Body of pancreas (tissue), 4 donors: ENCODE data around the gene MYH15. TPM values are rescaled to one million over a fixed set of nuclear protein-coding genes. Genes with fewer than 3 reads are reported as not detected.

ENCODE experiments used
- ATAC-seq: fragments of 150-250 bp; one replicate; pipeline ENCODE4 v1.9.1; 2016
- DNase-seq, 4 donors: peaks; one replicate each; pipeline ENCODE4 v3.0.0-alpha.2; 2019
- H3K27ac ChIP-seq, 4 donors: fragments of 200-600 bp; sonication (generic); 1 replicate in 3 of 4; 2 replicates in 1 of 4; pipeline versions ENCODE4 v1.5.1 to v1.6.1; 2016 to 2019; ENCODE audit warnings: mild to moderate bottlenecking in 1 of 4, mixed read lengths in 1 of 4, moderate library complexity in 1 of 4
- H3K27me3 ChIP-seq, 2 donors: fragments of 200-600 bp; sonication (generic); one replicate each; pipeline ENCODE4 v1.6.0; 2016; ENCODE audit warnings: mild to moderate bottlenecking in 1 of 2
- H3K36me3 ChIP-seq, 2 donors: fragments of 200-600 bp; sonication (generic); replicated peaks in 1 of 2; 2 replicates each; pipeline ENCODE4 v1.5.1; 2016; ENCODE audit warnings: low read depth in 2 of 2; ENCODE audit not compliant: insufficient read depth in 1 of 2
- H3K4me1 ChIP-seq: fragments of 200-600 bp; sonication (generic); one replicate; pipeline ENCODE4 v1.6.0; 2016
- H3K4me3 ChIP-seq, 2 donors: fragments of 200-600 bp; sonication (generic); 1 replicate in 1 of 2; 2 replicates in 1 of 2; pipeline ENCODE4 v1.5.1; 2016 to 2019
- H3K9me3 ChIP-seq, 3 donors: fragments of 200-600 bp; sonication (generic); 1 replicate in 2 of 3; 2 replicates in 1 of 3; pipeline ENCODE4 v1.5.1; 2016
- CTCF ChIP-seq, 7 experiments: fragments of 450-650 bp in 4 of 7; fragments of 200-600 bp in 3 of 7; sonication (generic) in 3 of 7; IDR thresholded peaks; one replicate each; pipeline ENCODE4 v1.5.1; 2016 to 2019; ENCODE audit warnings: antibody characterized with exemption in 7 of 7
- POLR2A ChIP-seq, 3 donors: fragments of 450-650 bp; IDR thresholded peaks; one replicate each; pipeline ENCODE4 v1.6.1; 2016; ENCODE audit warnings: antibody characterized with exemption in 3 of 3, mild to moderate bottlenecking in 2 of 3
- WGBS, 2 donors: methylation state at CpG; one replicate each; pipeline ENCODE4 v1.1.5; 2017; 5-methylcytosine and 5-hydroxymethylcytosine counted together
- intact Hi-C: fragments of 100-400 bp; cut with DNase I; formaldehyde crosslinking; loops from one replicate; pipeline ENCODE4 v1.15.1; 2023
- total RNA-seq, 2 donors: library from RNA; depleted of rRNA; stranded (reverse); fragments of >200 nt; gene quantifications; one replicate each; pipeline ENCODE4 v1.1.0, GENCODE V29; 2016

The MYH15 gene
- total RNA-seq, 2 donors from 2014 or later = not detected

GRCh38 chr3:108441518-108441917 is 68.9 kb downstream of the MYH15 start:
- intact Hi-C loops = no loop called here
- ATAC-seq (no peak), DNase-seq (no peak)
- Histone ChIP-seq H3K27ac (no peak overlapping the region), H3K27me3 (no peaks in the 10 kb centered on the region), H3K36me3 (no peaks in the 10 kb centered on the region), H3K4me1 (peaks cover 4% of the 10 kb centered on the region), H3K9me3 (no peaks in the 10 kb centered on the region), H3K4me3 (no peak overlapping the region)
- no peak for TF ChIP-seq CTCF (IDR thresholded peaks at IDR 0.05)
- TF ChIP-seq POLR2A (IDR thresholded peaks at IDR 0.05) = no peak
- WGBS, 2 donors = 73 to 77% methylated on average over 2 of the region's 2 CpGs

- no peaks in the 10 kb centered on the region for H3K27me3 ChIP-seq
- H3K27ac ChIP-seq = no peak overlapping the region
- intact Hi-C loops = no loop called here
- TF ChIP-seq POLR2A (IDR thresholded peaks at IDR 0.05) (no peak), CTCF (IDR thresholded peaks at IDR 0.05) (no peak)
- 66 to 76% methylated on average over 7 of the region's 7 CpGs for WGBS, 2 donors
- no peaks in the 10 kb centered on the region for H3K36me3 ChIP-seq
- ATAC-seq = no peak
- H3K4me1 ChIP-seq = peaks cover 4% of the 10 kb centered on the region
- no peak for DNase-seq
- no peaks in the 10 kb centered on the region for H3K9me3 ChIP-seq
- H3K4me3 ChIP-seq = no peak overlapping the region
These were observed 69.3 kb downstream of the MYH15 start for GRCh38 chr3:108441071-108441507.

GRCh38 chr3:108438542-108438941 is 71.9 kb downstream of the MYH15 start:
- Histone ChIP-seq H3K27ac (no peak overlapping the region), H3K27me3 (no peaks in the 10 kb centered on the region), H3K36me3 (no peaks in the 10 kb centered on the region), H3K9me3 (no peaks in the 10 kb centered on the region), H3K4me3 (no peak overlapping the region), H3K4me1 (peaks cover 4% of the 10 kb centered on the region)
- ATAC-seq (no peak), DNase-seq (no peak)
- TF ChIP-seq CTCF (IDR thresholded peaks at IDR 0.05) (no peak), POLR2A (IDR thresholded peaks at IDR 0.05) (no peak)
- intact Hi-C loops = no loop called here

GRCh38 chr3:108437439-108437838 is 73.0 kb downstream of the MYH15 start:
- no peaks in the 10 kb centered on the region for H3K9me3 ChIP-seq
- TF ChIP-seq POLR2A (IDR thresholded peaks at IDR 0.05) (no peak), CTCF (IDR thresholded peaks at IDR 0.05) (peak in 4 of 7 experiments; percentile 14 to 44 (median 38))
- WGBS, 2 donors = 12 to 14% methylated on average over 3 of the region's 3 CpGs
- H3K27ac ChIP-seq = no peak overlapping the region
- no peaks in the 10 kb centered on the region for H3K27me3 ChIP-seq
- H3K36me3 ChIP-seq = no peaks in the 10 kb centered on the region
- intact Hi-C loops = no loop called here
- DNase-seq (peak; percentile 31 to 67 (median 53)), ATAC-seq (peak; percentile 45)
- no peak overlapping the region for H3K4me3 ChIP-seq
- peaks cover 4% of the 10 kb centered on the region for H3K4me1 ChIP-seq

- no peak overlapping the region for H3K4me3 ChIP-seq
- ATAC-seq (no peak), DNase-seq (no peak)
- no peaks in the 10 kb centered on the region for H3K27me3 ChIP-seq
- WGBS, 2 donors = 75 to 89% methylated on average over 1 of the region's 1 CpG
- H3K9me3 ChIP-seq = no peaks in the 10 kb centered on the region
- intact Hi-C loops = no loop called here
- no peaks in the 10 kb centered on the region for H3K36me3 ChIP-seq
- H3K4me1 ChIP-seq = peaks cover 4% of the 10 kb centered on the region
- H3K27ac ChIP-seq = no peak overlapping the region
- TF ChIP-seq POLR2A (IDR thresholded peaks at IDR 0.05) (no peak), CTCF (IDR thresholded peaks at IDR 0.05) (no peak)
These were observed 76.5 kb downstream of the MYH15 start for GRCh38 chr3:108433928-108434327.
